A549 (cell line): ENCODE results near the gene PTPA.

Experiments used
- BHLHE40 ChIP-seq: IDR thresholded peaks from 2 replicates; pipeline ENCODE4 v1.6.1; 2012; ENCODE audit warnings: low read depth, low read length, inconsistent platforms
- MAZ ChIP-seq: fragments of 150-350 bp; IDR thresholded peaks from 2 replicates; pipeline ENCODE4 v1.6.1; 2014; ENCODE audit warnings: antibody characterized with exemption, low read depth, low read length, borderline replicate concordance
- MYC ChIP-seq: IDR thresholded peaks from 2 replicates; pipeline ENCODE4 v1.6.1; 2012; ENCODE audit warnings: mild to moderate bottlenecking, inconsistent platforms, low read length, improper control_type of control experiment, borderline replicate concordance
- TF ChIP-seq, protein P1 (sequence below): fragments of >200 bp; sonication (Bioruptor Twin); formaldehyde crosslinking; IDR thresholded peaks from 3 replicates; pipeline ENCODE4 v1.5.1; 2016

DNA sequence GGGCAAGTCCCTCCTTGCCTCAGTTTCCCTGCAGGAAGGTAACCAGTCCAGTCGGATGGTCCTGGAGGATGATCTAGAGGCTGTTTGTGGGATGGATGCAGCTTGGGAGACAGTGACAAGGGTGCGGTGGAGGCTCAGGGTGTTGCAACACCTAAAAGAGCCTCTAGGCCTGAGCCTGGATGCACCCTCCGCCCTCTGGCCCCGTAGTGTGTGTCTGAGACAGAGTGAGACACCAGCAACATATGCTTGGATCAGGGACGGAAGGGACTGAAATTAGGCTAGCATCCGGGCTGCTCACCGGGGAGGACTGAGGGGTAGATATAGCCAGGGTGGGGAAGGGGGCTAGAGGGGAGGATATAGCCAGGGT, 1.7 kb upstream of the PTPA start:
- TF ChIP-seq MAZ (no peak), BHLHE40 (no peak), MYC (no peak)
- TF ChIP-seq, protein P1, sequence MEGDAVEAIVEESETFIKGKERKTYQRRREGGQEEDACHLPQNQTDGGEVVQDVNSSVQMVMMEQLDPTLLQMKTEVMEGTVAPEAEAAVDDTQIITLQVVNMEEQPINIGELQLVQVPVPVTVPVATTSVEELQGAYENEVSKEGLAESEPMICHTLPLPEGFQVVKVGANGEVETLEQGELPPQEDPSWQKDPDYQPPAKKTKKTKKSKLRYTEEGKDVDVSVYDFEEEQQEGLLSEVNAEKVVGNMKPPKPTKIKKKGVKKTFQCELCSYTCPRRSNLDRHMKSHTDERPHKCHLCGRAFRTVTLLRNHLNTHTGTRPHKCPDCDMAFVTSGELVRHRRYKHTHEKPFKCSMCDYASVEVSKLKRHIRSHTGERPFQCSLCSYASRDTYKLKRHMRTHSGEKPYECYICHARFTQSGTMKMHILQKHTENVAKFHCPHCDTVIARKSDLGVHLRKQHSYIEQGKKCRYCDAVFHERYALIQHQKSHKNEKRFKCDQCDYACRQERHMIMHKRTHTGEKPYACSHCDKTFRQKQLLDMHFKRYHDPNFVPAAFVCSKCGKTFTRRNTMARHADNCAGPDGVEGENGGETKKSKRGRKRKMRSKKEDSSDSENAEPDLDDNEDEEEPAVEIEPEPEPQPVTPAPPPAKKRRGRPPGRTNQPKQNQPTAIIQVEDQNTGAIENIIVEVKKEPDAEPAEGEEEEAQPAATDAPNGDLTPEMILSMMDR, result no peak
